HG03039 (cell line): ENCODE measurements around the gene POTEI.
"Not testable (repeated sequence)": the region's sequence is repeated elsewhere in the genome, so short reads cannot be mapped to it uniquely, and the experiment has no call there.

Experiments used
- ATAC-seq: cut with Tn5 transposase; IDR thresholded peaks from one replicate; pipeline ENCODE4 v1.9.1; 2021; ENCODE audit warnings: mild to moderate bottlenecking, moderate library complexity; ENCODE audit not compliant: unreplicated experiment

POTEI gene

GRCh38 chr2:130509228-130509627, at the start of gene POTEI:
POTEI (minus strand) TSS chr2:130509328; CDS start chr2:130509235, 93 bp downstream.
- not testable (repeated sequence) for ATAC-seq

GRCh38 chr2:130556441-130556840, 47.3 kb upstream of the POTEI start:
- not testable (repeated sequence) for ATAC-seq

GRCh38 chr2:130554178-130554577, 45.0 kb upstream of the POTEI start:
- ATAC-seq, result not testable (repeated sequence)

GRCh38 chr2:130549475-130549874, 40.3 kb upstream of the POTEI start:
- ATAC-seq, result not testable (repeated sequence)

GRCh38 chr2:130548418-130548817, 39.3 kb upstream of the POTEI start:
- ATAC-seq, result not testable (repeated sequence)

- not testable (repeated sequence) for ATAC-seq
Measured at GRCh38 chr2:130544978-130545377, 35.9 kb upstream of the POTEI start.

GRCh38 chr2:130543785-130544528, 34.8 kb upstream of the POTEI start:
- ATAC-seq, result not testable (repeated sequence)

- not testable (repeated sequence) for ATAC-seq
Measured at GRCh38 chr2:130542789-130543188, 33.7 kb upstream of the POTEI start.

- not testable (repeated sequence) for ATAC-seq
Measured at GRCh38 chr2:130538271-130538670, 29.1 kb upstream of the POTEI start.

- ATAC-seq, result not testable (repeated sequence)
Measured at GRCh38 chr2:130536654-130537053, 27.5 kb upstream of the POTEI start.

- ATAC-seq, result not testable (repeated sequence)
Measured at GRCh38 chr2:130531672-130532071, 22.5 kb upstream of the POTEI start.

- peak; percentile 83 for ATAC-seq
Measured at GRCh38 chr2:130531225-130531624, 22.1 kb upstream of the POTEI start.

- ATAC-seq, result not testable (repeated sequence)
Measured at GRCh38 chr2:130530212-130530611, 21.1 kb upstream of the POTEI start.

- not testable (repeated sequence) for ATAC-seq
Measured at GRCh38 chr2:130529545-130529944, 20.4 kb upstream of the POTEI start.

GRCh38 chr2:130527365-130527967, 18.3 kb upstream of the POTEI start:
- ATAC-seq, result not testable (repeated sequence)

- ATAC-seq, result not testable (repeated sequence)
Measured at GRCh38 chr2:130522390-130522789, 13.3 kb upstream of the POTEI start.

- ATAC-seq, result not testable (repeated sequence)
Measured at GRCh38 chr2:130520992-130521391, 11.9 kb upstream of the POTEI start, which contains the start of gene CFC1B. CFC1B (plus strand) TSS chr2:130521222; CDS start chr2:130521485, 263 bp downstream.

- not testable (repeated sequence) for ATAC-seq
Measured at GRCh38 chr2:130518516-130519106, 9.5 kb upstream of the POTEI start.

- not testable (repeated sequence) for ATAC-seq
Measured at GRCh38 chr2:130511747-130512451, 2.8 kb upstream of the POTEI start.

- ATAC-seq, result not testable (repeated sequence)
Measured at GRCh38 chr2:130510807-130511746, 1.9 kb upstream of the POTEI start.
